Activated T-helper 2 cell treated with anti-CD3 and anti-CD28 coated beads, Interferon-gamma antibody, Interleukin-2, Interleukin-4, amounts not matched to agents 10 μg/mL and 5 μg/mL and 100 μg/mL, durations not matched to agents 14 hours and 24 hours and 36 hours (primary cell): Measurements from ENCODE around the gene DMAC2. TPM values are rescaled to one million over a fixed set of nuclear protein-coding genes. Genes with fewer than 3 reads are reported as not detected.
"Not testable (repeated sequence)": the region's sequence is repeated elsewhere in the genome, so short reads cannot be mapped to it uniquely, and the experiment has no call there.

Source experiments
- DNase-seq: peaks from one replicate; pipeline ENCODE4 v3.0.0; 2021; ENCODE audit warnings: low spot score
- H3K27ac Mint-ChIP-seq: one replicate; pipeline ENCODE4 v1.8.0; 2021; ENCODE audit warnings: mixed read lengths
- H3K27me3 Mint-ChIP-seq: one replicate; pipeline ENCODE4 v1.8.0; 2021; ENCODE audit warnings: low read depth, mixed read lengths
- H3K36me3 Mint-ChIP-seq: one replicate; pipeline ENCODE4 v1.8.0; 2021; ENCODE audit warnings: low read depth, mixed read lengths
- H3K4me1 Mint-ChIP-seq: one replicate; pipeline ENCODE4 v1.8.0; 2021; ENCODE audit warnings: low read depth, mixed read lengths
- H3K4me3 Mint-ChIP-seq: one replicate; pipeline ENCODE4 v1.8.0; 2021; ENCODE audit warnings: low read depth, mild to moderate bottlenecking, moderate library complexity, mixed read lengths
- H3K9me3 Mint-ChIP-seq: one replicate; pipeline ENCODE4 v1.8.0; 2021; ENCODE audit warnings: mixed read lengths
- intact Hi-C: fragments of 100-400 bp; cut with micrococcal nuclease; formaldehyde crosslinking; loops from one replicate; pipeline ENCODE4 v1.15.1; 2023
- total RNA-seq: library from RNA; stranded (reverse); gene quantifications from 2 replicates; pipeline ENCODE4 v1.2.3, GENCODE V29; 2022

DMAC2 gene
- total RNA-seq, 1 donor from 2014 or later: 58.3 TPM

GRCh38 chr19:41435936-41436673, 3.6 kb downstream of the DMAC2 start:
- DNase-seq: no peak
- Mint-ChIP-seq H3K27me3 (no peaks in the 10 kb centered on the region), H3K36me3 (peaks cover 39% of the 10 kb centered on the region), H3K9me3 (no peaks in the 10 kb centered on the region), H3K27ac (no peak overlapping the region), H3K4me3 (no peak overlapping the region), H3K4me1 (peaks cover 16% of the 10 kb centered on the region)
- intact Hi-C loops: no loop called here

DNA sequence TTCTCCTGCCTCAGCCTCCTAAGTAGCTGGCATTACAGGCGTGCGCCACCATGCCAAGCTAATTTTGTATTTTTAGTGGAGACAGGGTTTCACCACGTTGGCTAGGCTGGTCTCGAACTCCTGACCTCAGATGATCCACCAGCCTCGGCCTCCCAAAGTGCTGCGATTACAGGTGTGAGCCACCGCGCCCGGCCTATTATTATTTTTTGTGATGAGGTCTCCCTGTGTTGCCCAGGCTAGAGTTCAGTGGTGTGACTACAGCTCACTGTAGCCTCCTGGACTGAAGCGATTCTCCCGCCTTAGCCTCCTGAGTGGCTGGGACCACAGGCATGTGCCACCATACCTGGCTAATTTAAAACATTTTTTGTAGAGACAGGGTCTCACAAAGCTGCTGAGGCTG, 4.3 kb downstream of the DMAC2 start:
- intact Hi-C loops, H3K4me3 Mint-ChIP-seq, H3K27ac Mint-ChIP-seq, H3K9me3 Mint-ChIP-seq, DNase-seq, H3K27me3 Mint-ChIP-seq: not testable (repeated sequence)
- H3K36me3 Mint-ChIP-seq: peaks cover 42% of the 10 kb centered on the region
- peaks cover 14% of the 10 kb centered on the region for H3K4me1 Mint-ChIP-seq

- Mint-ChIP-seq H3K4me1 (peaks cover 11% of the 10 kb centered on the region), H3K36me3 (peaks cover 43% of the 10 kb centered on the region), H3K27ac (peak overlapping the region; percentile 4), H3K4me3 (no peak overlapping the region), H3K9me3 (no peaks in the 10 kb centered on the region), H3K27me3 (no peaks in the 10 kb centered on the region)
- DNase-seq: no peak
- intact Hi-C loops: no loop called here
Observed at GRCh38 chr19:41434450-41434849, 5.3 kb downstream of the DMAC2 start.

DNA sequence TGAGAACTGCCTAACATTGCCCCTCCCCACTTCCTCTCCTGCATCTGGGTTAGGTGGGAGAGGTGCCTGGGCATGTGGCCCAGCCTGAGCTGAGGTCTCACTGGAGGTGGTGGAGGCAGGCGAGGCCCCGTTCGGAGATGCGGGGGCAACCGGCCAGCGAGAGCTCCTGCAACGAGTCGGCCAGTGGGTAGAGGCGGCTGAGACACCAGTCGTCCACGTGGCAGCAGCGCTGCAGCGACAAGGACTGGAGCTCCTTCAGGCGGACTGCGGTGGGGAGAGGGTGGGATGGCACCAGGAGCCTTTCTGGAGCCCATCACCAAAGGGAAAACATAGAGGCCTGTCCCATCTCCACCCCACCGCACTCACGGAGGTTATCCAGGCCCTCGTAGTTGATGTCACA, 6.5 kb downstream of the DMAC2 start:
- no peak for DNase-seq
- Mint-ChIP-seq H3K27me3 (no peaks in the 10 kb centered on the region), H3K4me3 (no peak overlapping the region), H3K36me3 (peaks cover 43% of the 10 kb centered on the region), H3K9me3 (no peaks in the 10 kb centered on the region), H3K4me1 (peaks cover 14% of the 10 kb centered on the region), H3K27ac (no peak overlapping the region)
- intact Hi-C loops: no loop called here

DNA sequence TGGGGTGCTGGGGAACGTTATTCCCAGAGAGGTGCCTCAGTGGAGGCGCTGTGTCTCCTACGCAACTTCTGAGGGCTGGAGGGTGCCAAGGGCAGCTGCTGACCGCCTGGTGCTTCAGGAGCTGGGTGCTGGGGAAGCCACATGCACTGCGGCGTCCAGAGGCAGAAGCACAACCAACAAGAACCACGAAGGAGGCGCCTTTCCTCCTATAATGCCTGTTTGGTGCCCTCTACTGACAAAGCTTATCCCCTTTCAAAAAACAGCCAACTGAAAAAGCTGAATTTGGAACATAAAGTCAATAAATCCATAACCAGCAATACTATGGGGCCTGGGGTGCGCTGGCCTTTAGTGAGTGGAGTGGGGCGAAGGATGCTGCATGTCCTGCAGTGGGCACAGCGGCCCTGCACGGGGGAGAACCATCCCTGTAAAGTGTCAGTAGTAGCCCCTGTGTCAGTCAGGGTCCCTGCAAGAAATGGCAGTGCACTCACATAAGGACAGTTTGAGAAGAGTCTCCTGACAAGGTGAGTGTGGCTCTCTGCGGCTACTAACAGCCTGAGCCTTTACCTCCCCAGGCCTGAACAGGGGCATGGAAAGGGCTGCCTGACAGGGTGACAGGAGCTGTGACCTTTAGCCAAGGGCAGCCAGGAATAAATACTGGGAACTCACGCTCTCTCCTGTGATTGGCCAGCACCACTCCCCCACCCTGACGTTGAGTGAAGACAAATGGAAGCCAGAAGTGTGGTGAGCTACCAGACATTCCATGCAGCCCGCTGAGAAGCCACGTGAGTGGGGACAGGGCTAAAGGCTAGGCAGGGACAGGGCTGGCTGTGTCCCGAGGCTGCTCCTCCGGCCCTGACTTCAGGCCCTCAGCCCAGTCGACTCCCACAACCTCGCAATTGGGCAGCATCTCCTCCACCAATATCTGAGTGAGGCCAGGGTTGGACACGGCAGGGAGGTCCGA, 8.0 kb downstream of the DMAC2 start:
- Mint-ChIP-seq H3K4me3 (no peak overlapping the region), H3K4me1 (peaks cover 22% of the 10 kb centered on the region), H3K27me3 (no peaks in the 10 kb centered on the region), H3K27ac (no peak overlapping the region), H3K36me3 (peaks cover 36% of the 10 kb centered on the region), H3K9me3 (no peaks in the 10 kb centered on the region)
- intact Hi-C loops: no loop called here
- no peak for DNase-seq

DNA sequence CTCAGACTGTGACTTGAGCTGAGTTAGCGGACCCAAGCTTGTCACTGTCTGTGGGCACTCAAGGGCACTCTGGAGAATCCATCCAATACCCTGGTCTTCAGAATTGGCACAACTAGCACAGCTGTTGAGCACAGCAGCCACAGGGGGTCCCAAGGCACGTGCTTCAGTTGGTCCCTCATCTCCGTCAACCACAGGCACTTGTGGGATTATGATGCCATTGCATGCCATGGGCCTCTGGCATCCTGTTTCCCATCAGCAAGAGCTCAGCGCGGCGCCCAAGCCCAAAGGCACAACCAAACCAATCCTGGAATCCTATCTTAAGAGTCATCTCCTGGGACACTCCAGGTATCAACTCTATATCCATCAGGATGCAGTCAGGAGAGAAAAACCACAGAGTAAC, 8.8 kb downstream of the DMAC2 start:
- DNase-seq: no peak
- intact Hi-C loops: no loop called here
- Mint-ChIP-seq H3K27me3 (no peaks in the 10 kb centered on the region), H3K9me3 (no peaks in the 10 kb centered on the region), H3K36me3 (peaks cover 32% of the 10 kb centered on the region), H3K4me1 (peaks cover 22% of the 10 kb centered on the region), H3K4me3 (no peak overlapping the region), H3K27ac (no peak overlapping the region)

DNA sequence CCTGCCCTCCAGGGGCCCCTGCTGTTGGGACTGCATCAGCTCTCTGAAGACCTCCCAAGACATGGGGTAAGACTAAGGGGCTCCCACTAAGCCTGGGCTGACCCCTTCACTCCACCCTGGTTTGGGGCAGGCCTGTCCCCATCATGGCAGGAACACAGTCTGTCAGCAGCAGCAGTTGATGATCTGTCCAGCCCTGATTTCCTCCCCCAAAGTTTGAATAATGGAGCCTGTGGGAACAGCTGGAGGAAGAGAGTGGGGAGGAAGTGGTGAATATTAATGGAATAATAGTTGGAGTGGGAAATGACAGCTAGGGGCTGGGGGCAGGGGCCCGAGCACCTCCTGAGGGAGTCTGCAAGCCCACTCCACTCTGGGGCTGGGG, 11.2 kb downstream of the DMAC2 start:
- Mint-ChIP-seq H3K36me3 (peaks cover 28% of the 10 kb centered on the region), H3K27ac (peak overlapping the region; percentile 36), H3K4me3 (peak overlapping the region; percentile 57), H3K27me3 (no peaks in the 10 kb centered on the region), H3K4me1 (peaks cover 20% of the 10 kb centered on the region), H3K9me3 (no peaks in the 10 kb centered on the region)
- DNase-seq: no peak
- intact Hi-C loops: no loop called here

- H3K4me3 Mint-ChIP-seq: peak overlapping the region; percentile 74
- H3K27ac Mint-ChIP-seq: peak overlapping the region; percentile 85
- DNase-seq: peak; percentile 35
Observed at GRCh38 chr19:41427647-41428480, 11.8 kb downstream of the DMAC2 start.

GRCh38 chr19:41426952-41427646, 12.6 kb downstream of the DMAC2 start, which contains the start of gene B3GNT8:
Gene B3GNT8 (minus strand): TSS chr19:41427374. CDS start chr19:41426778, 596 bp downstream.
- Mint-ChIP-seq H3K9me3 (no peaks in the 10 kb centered on the region), H3K36me3 (peaks cover 24% of the 10 kb centered on the region), H3K27me3 (no peaks in the 10 kb centered on the region), H3K27ac (peak within 1 kb of the TSS; percentile 85), H3K4me3 (peak within 1 kb of the TSS; percentile 74), H3K4me1 (peaks cover 20% of the 10 kb centered on the region)
- peak; percentile 34 for DNase-seq
- intact Hi-C loops: no loop called here

More at GRCh38 chr19:41427647-41428480, 11.8 kb downstream of the DMAC2 start:
- H3K4me1 Mint-ChIP-seq: peaks cover 20% of the 10 kb centered on the region
- H3K36me3 Mint-ChIP-seq: peaks cover 26% of the 10 kb centered on the region
- H3K9me3 Mint-ChIP-seq: no peaks in the 10 kb centered on the region
- H3K27me3 Mint-ChIP-seq: no peaks in the 10 kb centered on the region
- intact Hi-C loops: no loop called here

GRCh38 chr19:41426116-41426841, 13.4 kb downstream of the DMAC2 start:
- peaks cover 22% of the 10 kb centered on the region for H3K36me3 Mint-ChIP-seq
- DNase-seq: no peak
- intact Hi-C loops: no loop called here
- no peak overlapping the region for H3K27ac Mint-ChIP-seq
- H3K27me3 Mint-ChIP-seq: no peaks in the 10 kb centered on the region
- no peak overlapping the region for H3K4me3 Mint-ChIP-seq
- H3K9me3 Mint-ChIP-seq: no peaks in the 10 kb centered on the region
- H3K4me1 Mint-ChIP-seq: peaks cover 17% of the 10 kb centered on the region

GRCh38 chr19:41425174-41426115, 14.3 kb downstream of the DMAC2 start:
- H3K36me3 Mint-ChIP-seq: peaks cover 22% of the 10 kb centered on the region
- no peak for DNase-seq
- no peak overlapping the region for H3K4me3 Mint-ChIP-seq
- peaks cover 17% of the 10 kb centered on the region for H3K4me1 Mint-ChIP-seq
- H3K27ac Mint-ChIP-seq: no peak overlapping the region
- no peaks in the 10 kb centered on the region for H3K27me3 Mint-ChIP-seq
- intact Hi-C loops: no loop called here
- H3K9me3 Mint-ChIP-seq: no peaks in the 10 kb centered on the region
